ENCODE measurements around the gene CACNG3. TPM values are rescaled to one million over a fixed set of nuclear protein-coding genes. Genes with fewer than 3 reads are reported as not detected.

The CACNG3 gene
- total and polyA plus RNA-seq, 2 donors (not counting 1 experiment from before 2014, with no cell fraction given) = not detected

DNA sequence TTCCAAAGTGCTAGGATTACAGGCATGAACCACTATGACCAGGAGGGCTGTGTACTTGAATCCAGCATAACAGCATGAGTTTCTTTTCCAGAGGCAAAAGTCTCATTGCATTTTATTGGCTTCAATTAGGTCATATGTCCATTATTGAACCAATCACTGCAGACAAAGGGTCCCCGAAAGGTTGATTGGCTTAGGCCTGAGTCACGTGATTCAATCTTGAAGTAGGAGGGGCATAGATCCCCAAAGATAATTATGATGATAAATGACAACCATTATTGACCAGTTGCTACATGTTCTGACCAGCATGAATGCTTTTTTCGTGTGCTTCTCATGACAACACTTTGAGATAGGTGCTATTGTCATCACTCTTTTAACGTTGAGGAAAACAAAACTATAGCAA, 25.3 kb downstream of the CACNG3 start:
- Histone ChIP-seq H3K27ac (ENCODE audit: low read length in 2 of 2) (no peak overlapping the region), H3K27me3 (replicated peaks in 1 of 4; ENCODE audit: control extremely low read depth in 1 of 4, control insufficient read depth in 3 of 4, insufficient read depth in 4 of 4, low read length in 3 of 4) (peaks cover 0 to 12% (median 6%) of the 10 kb centered on the region in 4 experiments), H3K4me3 (ENCODE audit: control extremely low read depth in 1 of 5, extremely low read depth in 1 of 5, insufficient read depth in 1 of 5, low read depth in 2 of 5, low read length in 4 of 5) (no peak overlapping the region), H2AFZ (ENCODE audit: insufficient read depth, low read depth, low read length, poor library complexity, severe bottlenecking) (no peak overlapping the region), H3K9ac (ENCODE audit: low read length) (no peak overlapping the region), H4K20me1 (ENCODE audit: control insufficient read depth, insufficient read depth, low read length, poor library complexity, severe bottlenecking) (no peaks in the 10 kb centered on the region), H3K4me2 (replicated peaks; ENCODE audit: low read depth, low read length, poor library complexity, severe bottlenecking) (no peak overlapping the region), H3K79me2 (ENCODE audit: control insufficient read depth, insufficient read depth, low read length) (no peaks in the 10 kb centered on the region), H3K9me3 (ENCODE audit: control extremely low read depth in 1 of 3, control insufficient read depth in 2 of 3, insufficient read depth in 1 of 3, low read length in 2 of 3) (no peaks in the 10 kb centered on the region), H3K36me3 (replicated peaks in 1 of 2; ENCODE audit: control extremely low read depth in 1 of 2, control insufficient read depth in 1 of 2, extremely low read depth in 1 of 2, insufficient read depth in 2 of 2, low read length in 1 of 2) (no peaks in the 10 kb centered on the region), H3K4me1 (ENCODE audit: control insufficient read depth in 2 of 2, insufficient read depth in 2 of 2, low read length in 2 of 2) (no peaks in the 10 kb centered on the region)
- intact Hi-C loops (cut with micrococcal nuclease) = no loop called here
- Mint-ChIP-seq H3K4me1 (no peaks in the 10 kb centered on the region), H3K4me3 (no peak overlapping the region), H3K27ac (no peak overlapping the region), H3K9me3 (ENCODE audit: insufficient read depth) (no peaks in the 10 kb centered on the region), H3K27me3 (peaks cover 37% of the 10 kb centered on the region)
- 80% methylated on average over 2 of the region's 4 CpGs for WGBS (ENCODE audit: insufficient coverage)
- ATAC-seq (ENCODE audit: low read depth) = no peak
- ChIA-PET POLR2A (no interaction called here), CTCF (no interaction called here)
- no peak for TF ChIP-seq EZH2 (IDR thresholded peaks at IDR 0.05; ENCODE audit: borderline replicate concordance, insufficient read depth, low read depth, low read length, poor library complexity, severe bottlenecking)
- TF ChIP-seq, protein P1, sequence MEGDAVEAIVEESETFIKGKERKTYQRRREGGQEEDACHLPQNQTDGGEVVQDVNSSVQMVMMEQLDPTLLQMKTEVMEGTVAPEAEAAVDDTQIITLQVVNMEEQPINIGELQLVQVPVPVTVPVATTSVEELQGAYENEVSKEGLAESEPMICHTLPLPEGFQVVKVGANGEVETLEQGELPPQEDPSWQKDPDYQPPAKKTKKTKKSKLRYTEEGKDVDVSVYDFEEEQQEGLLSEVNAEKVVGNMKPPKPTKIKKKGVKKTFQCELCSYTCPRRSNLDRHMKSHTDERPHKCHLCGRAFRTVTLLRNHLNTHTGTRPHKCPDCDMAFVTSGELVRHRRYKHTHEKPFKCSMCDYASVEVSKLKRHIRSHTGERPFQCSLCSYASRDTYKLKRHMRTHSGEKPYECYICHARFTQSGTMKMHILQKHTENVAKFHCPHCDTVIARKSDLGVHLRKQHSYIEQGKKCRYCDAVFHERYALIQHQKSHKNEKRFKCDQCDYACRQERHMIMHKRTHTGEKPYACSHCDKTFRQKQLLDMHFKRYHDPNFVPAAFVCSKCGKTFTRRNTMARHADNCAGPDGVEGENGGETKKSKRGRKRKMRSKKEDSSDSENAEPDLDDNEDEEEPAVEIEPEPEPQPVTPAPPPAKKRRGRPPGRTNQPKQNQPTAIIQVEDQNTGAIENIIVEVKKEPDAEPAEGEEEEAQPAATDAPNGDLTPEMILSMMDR (IDR thresholded peaks at IDR 0.05) = no peak
- no peak for DNase-seq

DNA sequence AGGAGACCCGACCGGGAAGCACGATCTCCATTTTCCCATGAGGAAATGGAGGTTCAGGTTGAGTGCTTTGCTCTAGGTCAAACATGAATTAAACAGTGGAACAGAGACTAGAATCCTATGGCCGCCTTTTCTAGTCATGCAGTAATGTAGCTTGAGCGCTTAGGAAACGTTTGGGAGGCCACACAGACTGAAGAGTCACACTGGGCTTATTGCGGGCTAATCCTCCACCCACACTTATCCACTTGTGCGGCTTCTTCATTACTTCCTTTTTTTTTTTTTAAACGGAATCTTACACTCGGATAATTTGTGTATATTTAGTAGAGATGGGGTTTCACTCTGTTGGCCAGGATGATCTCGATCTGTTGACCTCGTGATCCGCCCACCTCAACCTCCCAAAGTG, 26.0 kb downstream of the CACNG3 start:
- ATAC-seq (ENCODE audit: low read depth) (no peak), DNase-seq (no peak)
- Histone ChIP-seq H3K4me1 (ENCODE audit: control insufficient read depth in 2 of 2, insufficient read depth in 2 of 2, low read length in 2 of 2) (no peaks in the 10 kb centered on the region), H3K36me3 (replicated peaks in 1 of 2; ENCODE audit: control extremely low read depth in 1 of 2, control insufficient read depth in 1 of 2, extremely low read depth in 1 of 2, insufficient read depth in 2 of 2, low read length in 1 of 2) (no peaks in the 10 kb centered on the region), H2AFZ (ENCODE audit: insufficient read depth, low read depth, low read length, poor library complexity, severe bottlenecking) (no peak overlapping the region), H3K4me3 (ENCODE audit: control extremely low read depth in 1 of 5, extremely low read depth in 1 of 5, insufficient read depth in 1 of 5, low read depth in 2 of 5, low read length in 4 of 5) (no peak overlapping the region), H3K79me2 (ENCODE audit: control insufficient read depth, insufficient read depth, low read length) (no peaks in the 10 kb centered on the region), H3K27me3 (replicated peaks in 1 of 4; ENCODE audit: control extremely low read depth in 1 of 4, control insufficient read depth in 3 of 4, insufficient read depth in 4 of 4, low read length in 3 of 4) (peaks cover 0 to 6% (median 3%) of the 10 kb centered on the region in 4 experiments), H3K4me2 (replicated peaks; ENCODE audit: low read depth, low read length, poor library complexity, severe bottlenecking) (no peak overlapping the region), H3K27ac (ENCODE audit: low read length in 2 of 2) (no peak overlapping the region), H4K20me1 (ENCODE audit: control insufficient read depth, insufficient read depth, low read length, poor library complexity, severe bottlenecking) (no peaks in the 10 kb centered on the region), H3K9ac (ENCODE audit: low read length) (no peak overlapping the region), H3K9me3 (ENCODE audit: control extremely low read depth in 1 of 3, control insufficient read depth in 2 of 3, insufficient read depth in 1 of 3, low read length in 2 of 3) (no peaks in the 10 kb centered on the region)
- H3K4me1 Mint-ChIP-seq = no peaks in the 10 kb centered on the region
- no peak overlapping the region for H3K4me3 Mint-ChIP-seq
- H3K27ac Mint-ChIP-seq = no peak overlapping the region
- intact Hi-C loops (cut with micrococcal nuclease) = no loop called here
- CTCF ChIA-PET = no interaction called here
- H3K9me3 Mint-ChIP-seq (ENCODE audit: insufficient read depth) = no peaks in the 10 kb centered on the region
- peaks cover 38% of the 10 kb centered on the region for H3K27me3 Mint-ChIP-seq
- WGBS (ENCODE audit: insufficient coverage) = 82% methylated on average over 4 of the region's 13 CpGs
- POLR2A ChIA-PET = no interaction called here
- TF ChIP-seq, protein P1 (IDR thresholded peaks at IDR 0.05) = no peak
- TF ChIP-seq EZH2 (IDR thresholded peaks at IDR 0.05; ENCODE audit: borderline replicate concordance, insufficient read depth, low read depth, low read length, poor library complexity, severe bottlenecking) = no peak
